ENCODE data around the gene VPS52. TPM values are rescaled to one million over a fixed set of nuclear protein-coding genes. Genes with fewer than 3 reads are reported as not detected.
"Not testable (repeated sequence)": the region's sequence is repeated elsewhere in the genome, so short reads cannot be mapped to it uniquely, and the experiment has no call there.

VPS52 gene
- total RNA-seq, 2 donors from 2014 or later: 60.2 to 68.4 TPM

DNA sequence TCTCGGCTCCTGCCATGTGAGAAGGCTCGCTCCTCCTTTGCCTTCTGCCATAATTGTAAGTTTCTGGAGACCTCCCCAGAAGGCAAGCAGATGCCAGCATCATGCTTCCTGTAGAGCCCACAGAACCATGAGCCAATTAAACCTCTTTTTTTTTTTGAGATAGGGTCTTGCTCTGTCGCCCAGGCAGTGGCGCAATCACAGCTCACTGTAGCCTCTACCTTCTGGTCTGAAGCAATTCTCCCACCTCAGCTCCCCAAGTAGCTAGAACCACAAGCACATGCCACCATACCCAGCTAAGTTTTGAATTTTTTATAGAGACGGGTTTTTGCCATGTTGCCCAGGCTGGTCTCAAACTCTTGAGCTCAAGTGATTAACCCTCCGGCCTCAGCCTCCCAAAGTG, 34.8 kb downstream of the VPS52 start:
- no peak for ATAC-seq
- intact Hi-C loops (cut with DNase I, micrococcal nuclease): no loop called here
- no peak for DNase-seq

DNA sequence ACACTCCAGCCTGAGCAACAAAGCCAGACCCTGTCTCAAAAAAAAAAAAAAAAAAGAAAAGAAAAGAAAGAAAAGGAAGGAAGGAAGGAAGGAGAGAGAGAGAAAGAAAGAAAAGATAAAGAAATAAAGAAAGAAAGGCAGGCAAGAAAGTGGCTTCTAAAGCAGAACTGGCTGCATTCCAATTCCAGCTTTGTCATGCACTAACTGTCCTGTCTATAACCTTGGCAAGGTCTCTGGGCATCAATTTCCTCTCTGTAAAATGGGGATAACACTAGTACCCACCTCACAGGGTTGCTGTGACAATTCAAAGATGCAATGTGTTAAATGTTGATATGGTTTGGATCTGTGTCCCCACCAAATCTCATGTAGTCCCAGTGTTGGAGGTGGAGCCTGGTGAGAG, 35.3 kb downstream of the VPS52 start:
- DNase-seq (no peak), ATAC-seq (no peak)
- intact Hi-C loops (cut with DNase I, micrococcal nuclease): no loop called here

DNA sequence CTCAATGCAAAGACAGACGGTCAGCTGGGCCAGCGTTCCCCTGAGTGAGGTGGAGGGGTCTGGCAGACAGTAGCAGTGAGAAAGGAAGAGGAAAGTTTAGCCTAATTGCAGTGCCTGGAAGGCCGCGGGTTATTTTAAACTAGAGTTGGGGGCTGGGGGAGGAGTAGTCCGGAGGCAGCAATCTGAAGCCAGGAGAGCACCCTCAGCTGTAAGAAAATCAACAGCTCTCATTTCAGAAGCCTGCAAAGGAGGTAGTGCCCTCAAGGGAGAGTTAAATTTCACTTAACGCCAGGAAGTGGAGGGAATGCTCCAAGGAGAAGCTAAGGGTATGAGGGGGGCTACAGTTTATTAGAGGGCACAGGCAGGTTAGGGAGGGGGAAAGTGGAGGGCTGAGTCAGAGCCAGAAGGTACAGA, 36.4 kb downstream of the VPS52 start:
- ATAC-seq (no peak), DNase-seq (no peak)
- intact Hi-C loops (cut with DNase I, micrococcal nuclease): no loop called here

DNA sequence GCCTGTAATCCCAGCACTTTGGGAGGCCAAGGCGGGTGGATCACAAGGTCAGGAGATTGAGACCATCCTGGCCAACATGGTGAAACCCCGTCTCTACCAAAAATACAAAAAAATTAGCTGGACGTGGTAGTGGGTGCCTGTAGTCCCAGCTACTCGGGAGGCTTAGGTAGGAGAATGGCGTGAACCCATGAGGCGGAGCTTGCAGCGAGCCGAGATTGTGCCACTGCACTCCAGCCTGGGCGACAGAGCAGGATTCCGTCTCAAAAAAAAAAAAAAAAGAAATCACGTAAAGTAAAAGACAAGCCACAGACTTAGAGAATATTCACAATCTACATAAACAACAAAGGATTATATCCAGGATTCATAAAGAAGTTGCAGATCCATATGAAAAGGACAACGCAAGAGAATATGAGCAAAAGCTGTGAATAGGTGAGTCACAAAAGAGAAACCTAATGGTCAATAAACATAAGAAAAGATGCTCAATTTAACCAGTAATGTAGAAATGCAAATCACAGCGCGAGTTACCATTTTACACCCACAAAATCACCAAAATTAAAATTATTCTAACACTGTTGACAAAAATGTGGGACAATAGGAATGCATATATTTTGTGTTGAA, 45.1 kb downstream of the VPS52 start:
- ATAC-seq; intact Hi-C loops (cut with DNase I, micrococcal nuclease); DNase-seq: not testable (repeated sequence)

DNA sequence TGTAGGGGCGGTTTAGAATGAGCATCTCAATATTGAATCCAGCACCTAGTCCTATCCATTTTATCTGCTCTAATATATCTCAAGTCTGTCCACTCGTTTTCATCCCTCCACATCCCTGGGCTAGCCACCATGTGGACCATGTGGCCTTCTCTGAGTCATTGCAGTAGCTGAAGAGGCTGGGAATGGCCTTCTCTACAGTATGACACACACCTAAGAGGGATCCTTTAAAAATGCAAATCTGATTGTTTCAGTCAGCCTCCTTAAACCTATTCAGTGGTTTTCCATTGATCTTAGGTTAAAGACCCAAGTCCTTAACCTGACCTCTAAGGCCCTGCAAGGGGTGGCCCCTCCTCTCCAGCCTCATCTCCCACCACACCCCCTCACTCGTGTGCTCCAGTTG, 54.0 kb downstream of the VPS52 start:
- intact Hi-C loops (cut with DNase I, micrococcal nuclease): no loop called here
- ATAC-seq (no peak), DNase-seq (no peak)

DNA sequence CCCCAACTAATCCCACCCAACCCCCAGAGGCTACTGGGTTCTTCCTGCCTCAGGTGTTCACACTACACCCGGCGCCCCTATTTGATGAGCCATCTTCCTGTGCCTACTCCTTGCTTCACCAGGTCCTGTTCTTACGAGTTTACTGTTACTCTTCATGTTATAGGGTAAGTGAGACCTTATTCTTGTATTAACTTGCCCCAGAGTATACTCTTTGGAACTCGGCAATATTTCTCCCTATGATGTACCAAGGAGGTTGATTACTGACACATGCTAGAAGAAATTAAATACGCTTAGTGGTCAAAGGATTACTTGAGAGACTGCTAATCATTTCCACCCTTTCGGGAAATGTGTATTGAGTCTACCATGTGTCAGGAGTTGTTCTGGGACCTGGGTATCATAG, 54.4 kb downstream of the VPS52 start:
- intact Hi-C loops (cut with DNase I, micrococcal nuclease): no loop called here
- ATAC-seq: no peak
- DNase-seq: no peak

DNA sequence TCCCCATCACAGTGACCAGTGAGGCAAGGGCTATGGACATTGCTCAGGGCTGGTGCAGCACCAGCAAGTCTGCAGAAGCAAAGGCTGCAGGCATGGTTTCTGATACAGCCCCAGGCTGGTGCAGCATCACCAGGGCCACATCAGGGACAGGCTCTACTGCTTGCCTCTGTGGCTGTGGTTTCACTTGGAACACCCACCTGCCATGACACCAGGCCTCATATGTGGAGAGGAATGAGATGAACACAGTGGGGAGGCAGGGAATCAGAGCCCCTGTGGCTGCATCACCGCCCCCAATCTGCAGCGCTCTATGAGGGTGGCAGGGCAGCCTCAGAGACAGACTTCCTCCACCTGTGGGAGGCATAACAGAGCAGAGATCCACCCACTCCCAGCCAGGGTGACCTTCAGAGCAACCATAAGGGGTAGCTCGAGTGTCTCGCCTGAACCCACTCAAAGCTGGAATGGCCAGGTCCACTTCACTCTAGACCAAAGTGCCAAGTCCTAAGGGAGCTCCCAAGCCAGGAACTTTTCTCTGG, 55.5 kb downstream of the VPS52 start:
- intact Hi-C loops (cut with DNase I, micrococcal nuclease): no loop called here
- ATAC-seq (no peak), DNase-seq (no peak)

DNA sequence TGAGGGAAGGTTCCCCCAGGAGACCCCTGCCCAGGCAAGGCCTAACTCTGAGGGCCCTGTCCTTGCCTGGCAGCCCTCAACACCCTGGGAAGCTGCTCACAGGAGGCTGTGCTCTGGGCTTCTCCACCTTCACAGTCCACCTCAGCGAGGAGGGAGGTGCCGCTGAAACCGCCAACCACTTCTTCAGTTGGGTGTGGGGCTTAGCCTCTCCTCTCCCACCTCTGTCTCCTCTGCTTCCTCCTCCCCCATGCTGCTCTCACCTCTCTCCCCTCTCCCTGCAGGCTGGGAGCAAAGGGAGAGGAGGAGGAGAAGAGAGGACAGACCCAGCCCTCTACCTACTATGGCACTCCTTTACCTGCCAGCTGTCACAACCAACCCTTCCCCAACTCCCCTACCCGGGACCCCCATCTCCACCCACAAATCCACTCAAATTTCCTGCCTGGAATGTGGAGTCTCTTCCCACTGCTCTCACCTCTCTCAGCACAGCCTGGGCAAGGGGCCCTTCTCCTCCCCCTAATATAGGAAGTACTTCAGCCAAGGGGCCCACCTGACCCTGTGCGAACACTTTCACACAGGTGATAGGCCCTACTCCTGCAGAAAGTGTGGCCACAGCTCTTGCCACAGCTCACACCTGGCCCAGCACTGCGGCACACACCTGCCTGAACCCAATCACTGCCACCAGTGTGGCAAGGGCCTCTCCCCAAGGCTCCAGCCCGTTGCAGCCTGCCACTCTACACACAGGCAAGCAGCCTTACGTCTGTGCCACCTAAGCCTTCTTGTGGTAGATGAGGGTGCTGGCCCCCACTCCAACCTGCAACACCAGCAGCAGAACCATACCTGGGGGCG, 56.2 kb downstream of the VPS52 start:
- no peak for ATAC-seq
- DNase-seq: no peak
- intact Hi-C loops (cut with DNase I, micrococcal nuclease): no loop called here

DNA sequence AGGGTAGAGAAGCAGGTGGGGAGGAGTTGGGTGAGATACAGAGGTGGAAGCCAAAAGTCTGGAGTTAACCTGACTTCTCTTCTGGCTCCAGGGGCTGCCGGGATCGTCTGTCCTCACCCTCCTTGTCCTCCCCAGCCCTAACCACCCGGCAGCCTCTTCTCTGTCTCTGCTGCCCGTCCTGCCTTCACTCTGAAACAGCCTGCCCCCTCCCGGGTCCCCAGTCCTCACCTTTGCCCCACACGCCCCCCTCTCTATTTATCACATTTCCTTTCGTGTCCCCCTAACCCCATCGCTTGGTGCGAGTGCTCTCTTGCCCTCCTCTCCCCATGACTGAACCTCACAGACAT, 57.7 kb downstream of the VPS52 start:
- DNase-seq (no peak), ATAC-seq (peak; percentile 17)
- intact Hi-C loops (cut with DNase I, micrococcal nuclease): no loop called here

DNA sequence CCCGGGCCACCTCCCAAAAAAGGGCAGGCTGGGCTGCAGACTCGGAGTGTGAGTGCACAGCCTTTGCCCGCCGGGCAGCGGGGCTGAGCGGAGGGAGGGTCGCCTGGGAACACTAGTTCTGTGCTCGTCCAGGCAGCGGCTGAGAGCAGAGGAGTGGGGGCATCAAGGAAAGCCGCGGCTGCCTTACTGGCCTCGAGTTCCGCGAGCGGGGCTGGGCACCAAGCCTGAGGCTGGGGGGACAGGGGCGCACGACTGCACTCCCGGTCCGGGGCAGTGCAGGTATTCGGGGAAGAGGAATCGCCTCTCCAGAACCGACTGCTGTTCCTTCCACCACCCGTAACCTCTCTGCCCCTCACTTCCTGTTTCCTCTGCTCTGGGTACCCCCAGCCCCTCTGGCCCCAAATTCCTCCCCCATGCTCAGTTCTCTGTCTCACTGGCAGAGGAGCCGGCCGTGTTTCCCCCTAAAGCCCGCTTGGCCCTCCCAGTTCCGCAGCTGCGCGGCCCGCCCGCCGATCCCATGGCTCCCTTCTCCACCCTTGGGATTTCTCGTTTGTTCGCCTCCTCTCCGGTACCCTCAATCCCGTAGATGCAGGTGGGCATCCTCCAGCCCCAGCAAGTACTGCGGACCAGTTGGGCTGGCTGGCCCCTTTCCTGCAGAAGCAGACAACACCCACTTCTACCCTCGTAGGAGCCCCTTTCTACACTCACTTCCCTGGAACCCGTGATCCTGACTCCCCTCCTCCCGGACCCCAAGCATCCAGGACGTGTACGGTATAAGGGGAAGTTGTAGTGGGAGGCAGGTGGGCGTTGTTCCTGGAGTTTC, 58.3 kb downstream of the VPS52 start:
- ATAC-seq: peak; percentile 35
- peak in 1 of 2 donors; percentile 39 for DNase-seq
- intact Hi-C loops (cut with DNase I, micrococcal nuclease): no loop called here

DNA sequence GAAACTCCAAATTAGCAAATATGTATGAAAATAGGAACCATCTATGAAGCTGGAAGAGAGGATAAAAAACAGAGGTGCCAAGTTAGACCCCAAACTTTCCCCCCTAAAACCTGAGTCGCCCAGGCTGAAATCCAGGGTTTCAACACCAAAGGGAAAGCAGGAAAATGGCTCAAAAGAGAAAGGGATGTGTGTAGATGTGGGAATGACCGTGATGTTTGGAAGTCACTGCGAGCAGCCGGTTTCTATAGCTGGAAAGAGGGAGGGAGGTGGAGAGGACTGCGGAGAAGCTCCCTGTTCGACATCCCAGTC, 58.9 kb downstream of the VPS52 start:
- ATAC-seq (no peak), DNase-seq (no peak)
- intact Hi-C loops (cut with DNase I, micrococcal nuclease): no loop called here

DNA sequence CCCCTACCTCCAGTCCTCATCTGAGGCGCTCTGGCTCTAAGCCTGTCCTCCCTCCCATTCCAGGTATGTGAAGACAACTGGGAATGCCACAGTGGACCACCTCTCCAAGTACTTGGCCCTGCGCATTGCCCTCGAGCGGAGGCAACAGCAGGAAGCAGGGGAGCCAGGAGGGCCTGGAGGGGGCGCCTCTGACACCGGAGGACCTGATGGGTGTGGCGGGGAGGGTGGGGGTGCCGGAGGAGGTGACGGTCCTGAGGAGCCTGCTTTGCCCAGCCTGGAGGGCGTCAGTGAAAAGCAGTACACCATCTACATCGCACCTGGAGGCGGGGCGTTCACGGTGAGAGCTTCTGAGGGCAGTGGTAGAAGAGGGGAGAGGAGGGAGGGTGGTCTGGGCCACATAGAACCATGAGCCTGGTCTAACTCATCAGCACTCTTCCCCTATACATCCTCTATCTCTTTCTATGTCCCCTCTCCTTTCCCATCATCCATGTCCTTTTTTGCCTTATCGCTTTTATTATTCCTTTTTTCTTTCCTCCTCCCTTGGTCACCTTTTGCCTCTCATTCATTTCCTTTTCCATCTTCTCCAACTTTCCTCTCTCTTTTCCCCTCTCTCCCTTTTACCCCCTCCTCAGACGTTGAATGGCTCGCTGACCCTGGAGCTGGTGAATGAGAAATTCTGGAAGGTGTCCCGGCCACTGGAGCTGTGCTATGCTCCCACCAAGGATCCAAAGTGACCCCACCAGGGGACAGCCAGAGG, 59.8 kb downstream of the VPS52 start:
- ATAC-seq: no peak
- no peak for DNase-seq
- intact Hi-C loops (cut with DNase I, micrococcal nuclease): no loop called here

DNA sequence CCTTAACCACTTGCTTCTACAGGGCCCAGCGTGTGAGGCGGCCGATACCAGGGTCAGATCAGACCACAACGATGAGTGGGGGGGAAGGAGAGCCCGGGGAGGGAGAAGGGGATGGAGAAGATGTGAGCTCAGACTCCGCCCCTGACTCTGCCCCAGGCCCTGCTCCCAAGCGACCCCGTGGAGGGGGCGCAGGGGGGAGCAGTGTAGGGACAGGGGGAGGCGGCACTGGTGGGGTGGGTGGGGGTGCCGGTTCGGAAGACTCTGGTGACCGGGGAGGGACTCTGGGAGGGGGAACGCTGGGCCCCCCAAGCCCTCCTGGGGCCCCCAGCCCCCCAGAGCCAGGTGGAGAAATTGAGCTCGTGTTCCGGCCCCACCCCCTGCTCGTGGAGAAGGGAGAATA, 60.5 kb downstream of the VPS52 start:
- ATAC-seq (no peak), DNase-seq (no peak)
- intact Hi-C loops (cut with DNase I, micrococcal nuclease): no loop called here

DNA sequence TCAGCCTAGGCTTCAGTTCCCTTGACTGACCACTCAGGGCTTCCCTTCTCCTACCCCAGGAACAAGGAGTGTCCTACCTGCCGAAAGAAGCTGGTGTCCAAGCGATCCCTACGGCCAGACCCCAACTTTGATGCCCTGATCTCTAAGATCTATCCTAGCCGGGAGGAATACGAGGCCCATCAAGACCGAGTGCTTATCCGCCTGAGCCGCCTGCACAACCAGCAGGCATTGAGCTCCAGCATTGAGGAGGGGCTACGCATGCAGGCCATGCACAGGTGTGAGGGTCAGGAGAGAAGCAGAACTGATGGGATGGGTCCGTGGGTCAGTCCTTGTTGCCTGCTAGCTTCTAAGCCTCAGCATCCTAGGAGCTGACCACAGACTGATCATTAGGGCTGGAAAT, 61.8 kb downstream of the VPS52 start:
- no peak for DNase-seq
- no peak for ATAC-seq
- intact Hi-C loops (cut with DNase I, micrococcal nuclease): no loop called here

DNA sequence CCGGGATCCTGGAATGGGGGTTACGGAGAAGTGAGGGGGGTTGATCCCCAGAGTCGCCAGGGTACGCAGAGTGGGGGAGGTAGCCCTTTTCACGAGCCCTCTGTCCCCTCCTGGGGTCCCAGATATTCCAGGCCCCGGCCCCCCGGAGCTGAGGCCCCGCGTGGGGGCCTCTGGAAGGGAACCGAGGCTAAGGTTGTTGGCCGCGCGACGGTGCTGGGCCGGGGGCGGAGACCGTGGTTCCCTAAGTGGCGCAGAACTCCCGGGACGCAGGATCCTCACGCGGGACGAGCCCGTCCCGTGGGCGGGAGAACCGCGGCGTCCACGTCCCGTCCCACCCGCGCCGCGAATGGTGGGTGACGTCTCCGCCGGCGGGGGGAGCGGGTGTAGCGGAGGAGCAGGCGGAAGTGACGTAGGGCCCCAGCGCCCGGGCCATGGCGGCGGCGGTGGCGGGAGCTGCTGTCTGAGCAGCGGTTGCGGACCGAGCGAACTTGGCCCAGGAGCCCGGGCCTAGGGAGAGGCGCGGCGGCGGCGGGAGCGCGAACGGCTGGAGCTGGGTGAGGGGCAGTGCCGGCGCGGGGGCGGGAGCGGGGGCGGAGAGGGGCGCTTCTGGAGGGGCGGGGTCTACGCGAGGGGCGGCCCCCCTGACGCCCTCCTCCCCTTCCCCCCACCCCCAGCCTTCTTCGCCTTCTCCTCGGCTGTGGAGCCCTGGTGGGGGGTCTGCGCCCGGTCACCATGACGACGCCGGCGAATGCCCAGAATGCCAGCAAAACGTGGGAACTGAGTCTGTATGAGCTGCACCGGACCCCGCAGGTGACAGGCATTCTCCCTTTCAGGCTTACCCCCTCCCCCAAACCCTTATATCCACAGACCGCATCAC, 63.3 kb downstream of the VPS52 start, which contains the start of gene RING1:
Gene RING1, plus strand, starts transcription at position 410 of the 877 bp plus-strand sequence. Its CDS starts 323 bp downstream, at position 733.
- intact Hi-C loops (cut with DNase I, micrococcal nuclease): no loop called here
- ATAC-seq: peak; percentile 75
- peak; percentile 84 to 93 for DNase-seq

DNA sequence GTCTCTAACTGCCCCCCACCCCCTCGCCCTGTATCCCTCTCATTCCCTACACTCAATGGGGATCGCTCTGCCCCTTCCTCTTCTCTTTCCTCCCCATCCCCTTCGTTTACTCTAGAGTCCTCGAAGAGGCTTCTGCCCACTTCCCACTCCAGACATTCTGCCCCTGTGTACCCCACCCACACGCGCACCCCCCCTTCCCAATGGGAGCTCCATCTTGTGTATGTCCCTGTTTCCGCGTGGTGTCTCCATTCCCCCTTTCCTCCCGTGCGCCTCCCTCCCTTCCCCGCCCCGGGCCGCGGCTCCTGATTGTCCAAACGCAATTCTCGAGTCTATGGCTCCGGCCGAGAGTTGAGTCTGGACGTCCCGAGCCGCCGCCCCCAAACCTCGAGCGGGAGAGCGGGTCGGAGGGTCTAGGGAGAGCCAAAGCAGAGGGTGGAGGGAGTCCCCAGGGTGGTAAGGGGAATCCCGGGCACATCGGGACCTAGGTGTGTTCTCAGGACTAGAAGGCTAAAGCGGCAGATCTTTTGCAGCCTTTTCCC, 64.1 kb downstream of the VPS52 start:
- intact Hi-C loops (cut with DNase I, micrococcal nuclease): no loop called here
- ATAC-seq (peak; percentile 45), DNase-seq (peak; percentile 60 to 65)

DNA sequence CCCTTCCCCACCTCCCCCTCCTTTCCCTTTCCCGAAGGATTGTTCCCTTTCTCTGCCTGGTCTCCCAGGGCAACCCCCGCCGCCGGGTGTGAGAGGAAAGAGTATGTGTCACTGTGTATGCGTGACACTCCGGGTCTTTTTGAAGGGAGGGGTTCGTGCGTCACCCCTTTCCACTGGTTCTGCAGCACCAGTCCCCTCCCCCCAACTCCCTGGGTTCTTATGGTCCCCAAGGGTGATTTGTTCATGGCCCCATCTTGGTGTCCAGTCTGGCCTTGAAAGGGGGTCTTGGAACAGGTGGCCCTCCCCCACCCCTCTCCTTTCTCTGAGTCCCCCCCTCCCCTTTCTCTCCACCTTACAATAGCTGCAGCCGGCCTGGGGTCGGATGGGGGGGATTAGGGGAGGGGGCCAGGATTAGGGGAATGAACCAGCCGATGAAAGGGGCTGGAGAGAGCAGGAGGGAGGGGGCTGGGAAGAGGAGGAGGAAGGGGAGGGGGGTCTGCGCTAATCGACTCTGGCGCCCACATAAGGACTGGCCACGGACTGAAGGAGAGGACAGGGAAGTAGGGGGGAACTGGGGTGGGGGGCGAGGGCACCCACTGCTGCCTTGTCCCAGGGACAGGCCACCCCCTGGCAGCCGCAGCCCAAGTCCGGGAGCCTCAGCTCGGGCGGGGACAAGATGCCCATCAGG, 64.7 kb downstream of the VPS52 start:
- DNase-seq: peak in 1 of 2 donors; percentile 35
- intact Hi-C loops (cut with DNase I, micrococcal nuclease): no loop called here
- no peak for ATAC-seq
